NCI-H2081 (cell line): Measurements from ENCODE around the gene MICALL1.
"Not testable (repeated sequence)": the region's sequence is repeated elsewhere in the genome, so short reads cannot be mapped to it uniquely, and the experiment has no call there.

Source experiments
- DNase-seq, 2 experiments: peaks; one replicate each; lab custom pipeline; 2025; lab: John Stamatoyannopoulos, UW

The MICALL1 gene

DNA sequence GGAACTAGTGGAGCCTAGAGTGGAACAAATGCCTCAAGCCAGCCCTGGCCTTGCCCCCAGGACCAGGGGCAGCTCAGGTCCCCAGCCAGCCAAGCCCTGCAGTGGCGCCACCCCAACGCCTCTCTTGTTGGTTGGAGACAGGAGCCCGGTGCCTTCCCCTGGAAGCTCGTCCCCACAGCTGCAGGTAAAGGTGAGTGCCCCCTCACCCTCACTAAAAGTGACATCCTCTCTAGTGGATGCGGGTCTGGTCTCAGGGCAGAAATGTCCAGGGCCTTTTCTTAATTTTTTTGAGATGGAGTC, 21.5 kb downstream of the MICALL1 start:
- no peak for DNase-seq

DNA sequence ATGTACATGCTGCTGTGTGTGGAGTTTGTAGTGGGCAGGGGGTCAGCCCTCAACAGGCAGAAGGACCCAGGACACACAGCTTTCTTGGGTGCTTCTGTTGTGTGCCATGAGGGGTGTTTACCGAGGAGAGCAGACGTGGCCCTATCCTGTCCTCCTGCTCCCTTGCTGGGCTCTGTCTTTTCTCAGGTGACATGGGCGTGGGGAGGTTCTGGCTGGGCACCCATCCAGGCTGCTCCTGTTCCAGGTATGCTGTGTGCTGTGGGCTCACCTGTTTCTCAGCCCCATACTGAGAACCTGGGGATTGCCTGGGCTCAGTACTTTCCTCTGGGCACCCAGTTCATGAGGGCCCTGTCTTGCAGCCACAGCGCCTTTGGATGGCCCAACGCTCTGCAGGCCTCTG, 23.3 kb downstream of the MICALL1 start:
- DNase-seq = no peak

DNA sequence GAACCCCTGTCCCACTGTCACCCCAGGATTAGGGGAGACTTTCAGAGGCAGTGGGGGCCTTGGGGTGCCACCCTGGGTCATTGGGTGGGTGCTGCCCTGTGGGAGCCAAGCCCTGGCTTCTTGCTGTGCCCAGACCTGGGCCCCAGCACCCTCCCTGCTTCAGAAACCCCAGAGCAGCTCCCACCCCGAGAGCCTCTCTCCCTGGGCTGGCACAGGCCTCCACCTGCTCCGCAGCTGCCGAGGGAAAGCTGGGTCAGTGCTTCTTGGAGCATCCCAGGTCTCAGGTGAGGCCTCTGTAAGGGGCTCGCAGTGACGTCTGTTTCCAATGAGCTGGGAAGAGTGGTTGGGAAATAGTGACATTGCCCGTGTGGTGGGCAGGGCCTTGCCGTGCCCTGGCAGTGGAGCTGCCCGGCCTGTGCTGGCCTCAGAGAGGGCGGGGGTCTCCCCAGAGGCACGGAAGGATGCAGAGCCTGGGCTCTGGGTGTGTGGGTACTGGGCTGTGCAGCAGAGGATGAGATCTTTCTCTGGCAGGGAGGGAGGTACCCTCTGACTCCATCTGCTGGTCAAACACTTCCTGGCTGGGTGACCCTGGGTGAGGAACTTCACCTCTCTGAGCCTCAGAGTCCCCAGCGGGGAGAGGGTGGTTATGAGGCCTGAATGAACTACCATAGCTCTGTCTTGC, 24.3 kb downstream of the MICALL1 start:
- DNase-seq = no peak

DNA sequence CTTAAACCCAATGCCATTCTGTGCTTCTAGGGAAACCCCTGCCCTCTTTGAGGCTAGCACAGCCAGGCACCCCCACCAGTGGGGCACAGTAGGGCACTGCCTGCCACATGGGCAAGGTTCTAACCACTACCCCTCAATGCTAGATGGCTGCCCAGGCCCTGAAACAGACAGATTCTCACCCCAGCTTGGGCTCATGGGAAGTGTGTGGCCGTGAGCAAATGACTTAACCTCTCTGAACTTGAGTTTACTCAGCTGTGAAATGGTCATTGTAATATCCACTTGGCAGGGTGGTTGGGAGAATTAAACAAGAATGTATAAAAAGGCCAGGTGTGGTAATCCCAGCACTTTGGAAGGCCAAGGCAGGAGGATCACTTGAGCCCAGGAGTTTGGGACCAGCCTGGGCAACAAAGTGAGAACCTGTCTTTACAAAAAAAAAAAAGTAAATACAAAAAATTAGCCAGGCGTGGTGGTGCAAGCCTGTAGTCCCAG, 24.9 kb downstream of the MICALL1 start:
- no peak for DNase-seq

DNA sequence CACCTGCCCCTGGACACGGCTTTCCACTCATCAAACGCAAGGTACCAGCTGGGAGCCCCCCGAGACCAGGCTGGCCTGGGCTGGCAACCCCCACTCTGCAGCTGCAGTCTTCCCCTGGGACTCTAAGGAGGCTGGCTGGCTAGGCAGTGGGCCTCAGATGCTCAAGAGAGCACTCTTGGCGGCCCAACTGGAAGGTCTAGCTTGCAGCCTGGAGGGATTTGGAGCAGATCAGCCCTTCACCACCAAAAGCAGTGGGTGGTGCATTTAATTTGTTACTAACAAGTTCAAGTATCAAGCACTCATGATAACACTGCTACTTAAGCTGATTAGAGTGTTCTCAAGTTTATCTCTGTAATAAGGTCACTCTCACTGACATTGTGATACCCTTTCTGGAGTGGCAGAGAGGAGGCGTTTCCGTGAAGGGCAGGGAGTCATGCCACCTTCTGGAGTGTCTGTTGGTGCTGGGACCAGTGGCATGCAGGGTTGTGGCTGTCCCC, 25.8 kb downstream of the MICALL1 start:
- DNase-seq = no peak

DNA sequence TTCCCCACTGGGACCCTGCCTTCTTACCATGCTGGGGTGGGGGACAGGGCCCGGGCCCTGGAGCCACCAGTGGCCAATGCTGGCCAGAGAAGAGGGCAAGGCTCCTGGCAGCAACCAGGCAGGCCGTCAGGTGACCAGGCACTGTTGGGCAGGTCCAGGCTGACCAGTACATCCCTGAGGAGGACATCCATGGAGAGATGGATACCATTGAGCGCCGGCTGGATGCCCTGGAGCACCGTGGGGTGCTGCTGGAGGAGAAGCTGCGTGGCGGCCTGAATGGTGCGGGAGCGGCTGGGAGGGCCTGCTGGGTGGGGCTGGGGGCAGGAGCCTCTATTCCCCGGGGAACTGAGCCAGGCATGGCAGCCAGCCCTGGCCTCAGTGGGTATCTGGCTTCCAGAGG, 26.3 kb downstream of the MICALL1 start:
- DNase-seq = no peak

DNA sequence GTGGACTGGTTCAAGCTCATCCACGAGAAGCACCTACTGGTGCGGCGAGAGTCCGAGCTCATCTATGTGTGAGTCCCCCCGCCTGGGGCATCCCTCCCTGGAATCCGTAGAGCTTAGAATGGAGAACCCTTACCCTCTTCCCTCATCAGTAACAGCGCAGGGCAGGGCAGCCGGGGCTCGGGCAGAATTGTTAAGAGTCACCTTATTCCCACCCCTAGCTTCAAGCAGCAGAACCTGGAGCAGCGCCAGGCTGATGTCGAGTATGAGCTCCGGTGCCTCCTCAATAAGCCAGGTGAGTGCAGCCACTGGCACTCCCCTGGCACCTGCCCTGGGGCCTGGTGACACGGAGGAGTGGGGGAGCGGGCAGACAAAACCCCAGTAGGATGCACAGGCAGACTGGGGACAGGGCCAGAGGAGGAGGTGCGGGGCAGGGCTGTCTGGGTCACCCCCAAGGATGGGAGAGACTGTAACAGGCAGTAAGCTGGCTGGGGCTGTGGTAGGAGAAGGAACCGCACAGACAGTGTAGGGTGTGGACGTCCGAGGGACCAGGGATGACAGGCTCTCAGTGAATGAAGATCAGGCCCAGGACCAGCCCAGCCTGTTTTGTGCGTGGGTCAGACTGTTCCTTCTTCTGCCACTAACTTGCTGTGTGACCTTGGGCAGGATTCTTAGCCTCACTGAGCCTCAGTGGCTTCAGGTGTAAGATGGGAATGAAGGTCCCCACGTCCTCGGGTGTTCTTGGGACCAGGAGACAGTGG, 26.9 kb downstream of the MICALL1 start:
- DNase-seq = no peak

DNA sequence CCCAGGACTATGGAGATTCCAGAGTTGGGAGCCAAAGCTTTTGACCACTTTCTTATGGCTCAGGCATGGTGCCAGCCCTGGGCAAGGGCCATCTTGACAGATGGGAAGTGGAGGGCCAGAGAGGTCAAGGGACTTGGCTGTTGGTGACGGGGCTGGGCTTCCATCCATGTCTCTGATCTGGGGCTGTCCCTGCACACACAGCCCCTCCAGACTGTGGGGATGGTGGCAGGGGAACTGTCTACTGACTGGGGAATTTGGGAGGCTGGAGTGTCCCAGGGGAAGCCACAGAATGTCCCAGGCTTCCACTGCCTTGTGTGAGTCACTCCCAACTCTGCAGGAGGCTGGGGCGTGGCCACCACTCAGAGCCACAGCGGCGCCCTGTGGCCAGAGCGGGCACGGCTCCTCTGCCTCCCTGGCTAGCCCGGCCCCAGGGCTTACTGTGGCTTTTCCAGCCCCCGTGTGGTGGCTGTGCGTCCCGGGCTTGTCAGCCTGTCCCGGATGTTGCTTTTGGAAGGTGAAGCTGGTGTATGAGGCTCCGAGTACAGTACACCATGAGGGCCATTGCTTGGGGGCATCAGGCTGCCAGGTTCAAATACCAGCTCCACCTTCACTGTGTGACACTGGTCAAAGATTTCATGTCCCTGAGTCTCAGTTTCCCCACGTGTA, 27.7 kb downstream of the MICALL1 start:
- DNase-seq = peak; percentile 50 to 58

DNA sequence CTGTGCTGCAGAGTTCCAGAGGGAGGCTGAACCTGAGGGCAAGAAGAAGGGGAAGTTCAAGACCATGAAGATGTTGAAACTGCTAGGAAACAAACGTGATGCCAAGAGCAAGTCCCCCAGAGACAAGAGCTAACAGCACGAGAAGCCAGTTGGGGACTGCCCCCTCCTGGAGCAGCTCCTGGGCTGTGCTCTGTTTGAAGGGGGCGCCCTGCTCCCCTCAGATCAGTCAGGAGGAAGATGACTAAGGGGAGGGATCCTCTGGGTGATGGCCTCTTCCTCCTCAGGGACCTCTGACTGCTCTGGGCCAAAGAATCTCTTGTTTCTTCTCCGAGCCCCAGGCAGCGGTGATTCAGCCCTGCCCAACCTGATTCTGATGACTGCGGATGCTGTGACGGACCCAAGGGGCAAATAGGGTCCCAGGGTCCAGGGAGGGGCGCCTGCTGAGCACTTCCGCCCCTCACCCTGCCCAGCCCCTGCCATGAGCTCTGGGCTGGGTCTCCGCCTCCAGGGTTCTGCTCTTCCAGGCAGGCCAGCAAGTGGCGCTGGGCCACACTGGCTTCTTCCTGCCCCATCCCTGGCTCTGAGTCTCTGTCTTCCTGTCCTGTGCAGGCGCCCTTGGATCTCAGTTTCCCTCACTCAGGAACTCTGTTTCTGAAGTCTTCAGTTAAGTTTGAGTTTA, 34.7 kb downstream of the MICALL1 start:
- DNase-seq = no peak

DNA sequence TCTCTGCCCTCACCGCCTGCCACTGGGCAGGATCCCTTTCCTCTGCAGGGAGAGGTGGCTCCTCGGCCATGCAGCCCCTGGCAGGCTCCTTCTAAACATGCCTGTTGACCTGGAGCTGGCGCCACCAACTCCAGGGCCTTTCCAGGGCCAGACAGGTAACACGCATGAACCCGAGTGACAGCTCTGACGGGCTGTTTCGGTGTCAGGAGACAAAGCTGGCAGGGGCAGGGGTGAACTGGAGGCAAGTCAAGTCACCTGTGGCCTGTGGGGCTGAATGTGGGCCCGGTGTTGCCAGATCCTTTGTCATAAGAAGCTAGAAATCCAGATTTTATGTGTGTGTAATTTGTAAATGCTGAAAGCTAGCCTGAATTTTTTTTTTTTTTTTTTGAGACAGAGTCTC, 36.0 kb downstream of the MICALL1 start:
- no peak for DNase-seq

DNA sequence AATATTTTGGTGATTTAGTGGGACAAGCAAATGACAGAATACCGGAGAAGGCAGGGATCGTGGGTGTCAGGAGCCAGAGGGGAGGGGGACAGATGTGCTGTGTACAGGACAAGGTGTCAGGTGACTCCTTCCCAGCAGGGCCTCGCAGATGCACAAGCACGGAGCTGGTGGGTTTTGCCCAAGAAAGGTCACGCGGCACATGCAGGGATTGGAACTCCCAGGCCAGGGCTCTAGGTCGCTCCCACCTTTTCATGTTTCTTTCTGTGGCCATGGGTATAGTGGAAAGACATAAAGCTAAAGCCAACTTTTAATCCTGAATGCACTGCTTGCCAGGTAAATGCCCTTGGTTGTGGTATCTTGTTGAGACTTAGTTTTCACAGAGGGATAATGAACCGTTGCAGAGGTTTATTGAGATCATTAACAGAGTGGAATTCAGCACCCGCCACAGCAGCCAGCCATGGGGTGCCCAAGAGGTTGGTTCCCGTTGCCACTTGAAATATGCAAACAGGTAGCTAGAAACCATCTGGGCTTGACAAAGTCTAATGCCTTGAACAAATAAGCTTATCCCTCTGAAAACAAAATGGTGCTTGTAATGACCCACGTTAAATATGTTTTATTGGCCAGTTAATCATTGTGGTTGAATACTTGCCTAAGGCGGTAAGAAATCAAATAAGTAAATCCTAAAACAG, 37.2 kb downstream of the MICALL1 start:
- no peak for DNase-seq

DNA sequence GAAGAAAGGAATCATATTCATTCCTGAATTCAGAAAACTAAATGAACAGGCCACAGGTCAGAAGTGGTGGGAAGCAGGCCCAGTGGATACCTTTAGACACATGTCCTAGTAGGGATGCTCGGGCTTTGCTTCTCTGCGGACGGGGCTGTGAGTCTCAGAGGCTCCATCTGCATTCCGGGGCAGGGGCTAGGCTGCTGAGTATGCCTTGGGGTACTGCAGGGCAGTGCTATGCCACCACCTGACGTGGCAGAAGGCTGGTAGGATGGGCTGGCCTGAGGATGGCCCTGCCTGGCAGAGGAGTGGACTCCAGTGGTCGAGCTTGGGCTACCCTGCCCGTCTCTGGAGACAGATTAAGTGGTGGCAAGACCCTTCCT, 37.7 kb downstream of the MICALL1 start:
- DNase-seq = no peak

DNA sequence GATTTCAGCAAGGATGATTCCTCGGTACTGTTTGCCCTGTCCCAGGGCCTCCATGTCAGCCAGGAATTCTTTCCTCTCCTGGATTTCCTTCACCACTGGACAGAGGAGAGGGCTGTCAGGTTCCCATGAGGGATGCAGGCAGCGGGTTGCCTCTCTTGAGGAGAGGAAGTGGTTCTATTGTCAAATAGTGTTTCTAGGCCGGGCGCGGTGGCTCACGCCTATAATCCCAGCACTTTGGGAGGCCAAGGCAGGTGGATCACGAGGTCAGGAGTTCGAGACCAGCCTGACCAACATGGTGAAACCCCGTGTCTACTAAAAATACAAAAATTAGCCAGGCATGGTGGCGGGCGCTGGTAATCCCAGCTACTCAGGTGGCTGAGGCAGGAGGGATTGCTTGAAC, 38.3 kb downstream of the MICALL1 start:
- not testable (repeated sequence) for DNase-seq

DNA sequence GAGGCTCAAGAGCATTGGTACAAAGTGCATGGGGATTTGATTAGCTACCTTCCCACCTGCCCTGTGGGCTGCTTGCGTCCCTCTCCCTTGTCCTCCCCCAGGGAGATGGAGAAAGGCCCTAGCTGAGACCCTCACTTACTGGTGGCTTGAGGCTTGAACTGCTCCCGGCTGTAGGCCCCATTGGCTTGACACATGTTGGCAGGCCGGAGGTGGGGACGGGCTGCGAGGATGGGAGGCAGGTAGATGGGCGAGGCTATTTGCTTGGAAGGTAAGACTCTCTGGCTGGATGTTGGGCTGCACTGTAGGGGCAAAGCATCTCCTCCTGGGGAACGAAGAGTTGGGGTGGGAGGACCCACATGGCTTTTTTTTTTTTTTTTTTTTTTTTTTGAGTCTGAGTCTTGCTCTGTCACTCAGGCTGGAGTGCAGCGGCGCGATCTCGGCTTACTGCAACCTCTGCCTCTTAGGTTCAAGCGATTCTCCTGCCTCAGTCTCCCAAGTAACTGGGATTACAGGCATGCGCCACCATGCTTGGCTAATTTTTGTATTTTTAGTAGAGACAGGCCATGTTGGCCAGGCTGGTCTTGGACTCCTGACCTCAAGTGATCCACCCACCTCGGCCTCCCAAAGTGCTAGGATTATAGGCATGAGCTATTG, 41.2 kb downstream of the MICALL1 start:
- DNase-seq = not testable (repeated sequence)

DNA sequence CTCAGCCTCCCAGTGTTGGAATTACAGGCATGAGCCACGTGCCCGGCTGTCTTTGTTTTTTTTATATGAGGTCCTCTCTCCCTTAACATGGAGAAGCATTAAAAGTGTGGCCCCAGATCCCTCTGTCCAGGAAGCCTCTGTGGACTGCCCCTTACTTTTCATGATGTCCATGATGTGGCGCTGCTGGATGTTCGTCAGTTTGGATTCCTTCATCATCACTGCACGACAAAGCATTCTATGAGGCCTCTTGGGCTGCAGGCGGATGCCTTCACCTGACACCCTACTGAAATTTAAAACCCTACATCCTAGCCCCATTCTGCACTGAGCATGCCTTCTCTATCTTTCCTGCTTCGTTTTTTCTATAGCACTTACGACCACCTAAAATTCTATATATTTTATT, 45.2 kb downstream of the MICALL1 start:
- no peak for DNase-seq

DNA sequence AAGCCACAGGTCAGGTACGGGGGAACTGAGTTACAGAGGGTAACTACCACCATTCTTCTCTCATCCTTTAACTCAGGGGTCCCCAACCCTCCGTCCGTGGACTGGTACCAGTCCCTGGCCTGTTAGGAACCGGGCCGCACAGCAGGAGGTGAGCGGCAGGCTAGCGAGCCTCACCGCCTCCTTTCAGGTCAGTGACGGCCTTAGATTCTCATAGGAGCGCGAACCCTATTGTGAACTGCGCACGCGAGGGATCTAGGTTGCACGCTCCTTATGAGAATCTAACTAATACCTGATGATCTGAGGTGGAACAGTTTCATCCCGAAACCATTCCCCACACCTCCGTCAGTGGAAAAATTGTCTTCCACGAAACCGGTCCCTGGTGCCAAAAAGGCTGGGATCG, 46.5 kb downstream of the MICALL1 start:
- not testable (repeated sequence) for DNase-seq

DNA sequence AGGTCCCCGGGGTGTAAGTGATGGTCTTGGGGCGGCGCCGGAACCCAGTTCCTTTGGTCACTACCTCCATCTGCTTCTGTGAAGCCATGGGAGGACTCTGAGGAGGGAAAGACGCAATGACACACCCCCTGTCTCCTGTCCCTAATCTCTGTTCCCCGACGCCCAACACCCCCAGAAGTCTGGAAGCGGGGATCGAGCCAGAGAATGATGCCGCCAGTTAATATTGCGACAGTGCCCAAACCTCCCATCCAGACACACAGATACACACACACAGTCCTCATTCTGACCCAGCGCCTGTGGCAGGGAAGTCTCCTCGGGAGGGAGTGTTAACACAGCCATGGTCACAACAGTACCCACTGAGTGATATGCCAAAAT, 47.0 kb downstream of the MICALL1 start:
- DNase-seq = no peak

DNA sequence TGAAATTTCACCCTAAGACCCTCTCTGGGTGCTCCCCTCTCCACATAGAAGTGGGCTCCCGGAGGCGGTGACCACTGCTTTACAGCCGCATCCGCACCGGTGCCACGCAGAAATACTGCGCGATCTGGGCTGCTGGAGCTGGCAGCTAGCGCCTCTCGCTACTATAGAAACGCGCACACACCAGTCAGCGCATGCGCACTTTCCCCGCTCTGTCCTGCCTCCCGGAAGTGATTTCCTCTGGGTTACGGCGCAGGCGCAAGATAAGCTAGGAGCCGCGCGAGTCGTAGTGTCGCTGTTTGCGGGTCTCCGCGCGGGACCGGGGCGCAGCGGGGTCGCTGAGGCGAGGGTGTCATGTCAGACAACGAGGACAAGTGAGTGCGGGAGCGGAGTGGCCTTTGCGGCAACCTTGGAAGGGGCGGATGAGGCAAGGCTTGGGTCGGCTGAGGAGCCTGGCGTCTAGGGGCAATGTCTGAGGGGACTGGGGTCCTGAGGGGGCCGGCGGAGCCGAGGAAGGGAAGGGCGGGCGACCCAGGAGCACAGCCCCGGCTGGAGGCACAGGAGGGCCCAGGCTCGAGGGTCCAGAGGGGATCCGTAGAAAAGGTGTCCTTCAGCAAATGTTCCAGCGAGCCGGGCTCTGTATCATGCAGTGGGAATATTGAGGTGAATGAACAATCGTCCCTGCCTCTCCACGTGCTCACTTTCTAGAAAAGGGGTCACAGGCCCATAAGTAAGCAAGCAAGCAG, 47.5 kb downstream of the MICALL1 start, which contains the start of the genes C22orf23 and POLR2F:
Gene C22orf23 (minus strand): TSS at position 165 of the 743 bp plus-strand sequence. CDS start 452 bp downstream, outside the sequence.
Gene POLR2F (plus strand): TSS at position 263 of the 743 bp plus-strand sequence. CDS start 89 bp downstream, at position 352.
- peak; percentile 91 to 92 for DNase-seq

DNA sequence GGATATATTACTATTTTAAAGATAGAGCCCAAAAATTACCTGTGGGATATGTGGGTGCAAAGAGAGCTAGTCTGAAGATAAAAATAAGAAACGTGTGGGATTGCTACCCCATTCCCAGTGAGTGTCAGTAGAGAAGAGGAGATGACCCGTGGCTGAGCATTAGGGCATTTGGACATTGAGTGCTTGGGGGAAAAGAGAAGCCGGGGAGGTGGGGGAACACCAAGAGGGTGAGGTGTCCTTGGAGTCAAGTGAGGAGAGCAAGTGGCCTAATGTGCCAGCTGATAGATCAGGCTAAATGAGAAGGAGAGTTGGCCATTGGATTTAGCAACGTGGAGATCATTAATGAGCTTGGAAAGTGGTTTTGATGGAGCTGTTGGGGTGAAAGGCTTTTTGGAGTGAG, 48.6 kb downstream of the MICALL1 start:
- DNase-seq = no peak

DNA sequence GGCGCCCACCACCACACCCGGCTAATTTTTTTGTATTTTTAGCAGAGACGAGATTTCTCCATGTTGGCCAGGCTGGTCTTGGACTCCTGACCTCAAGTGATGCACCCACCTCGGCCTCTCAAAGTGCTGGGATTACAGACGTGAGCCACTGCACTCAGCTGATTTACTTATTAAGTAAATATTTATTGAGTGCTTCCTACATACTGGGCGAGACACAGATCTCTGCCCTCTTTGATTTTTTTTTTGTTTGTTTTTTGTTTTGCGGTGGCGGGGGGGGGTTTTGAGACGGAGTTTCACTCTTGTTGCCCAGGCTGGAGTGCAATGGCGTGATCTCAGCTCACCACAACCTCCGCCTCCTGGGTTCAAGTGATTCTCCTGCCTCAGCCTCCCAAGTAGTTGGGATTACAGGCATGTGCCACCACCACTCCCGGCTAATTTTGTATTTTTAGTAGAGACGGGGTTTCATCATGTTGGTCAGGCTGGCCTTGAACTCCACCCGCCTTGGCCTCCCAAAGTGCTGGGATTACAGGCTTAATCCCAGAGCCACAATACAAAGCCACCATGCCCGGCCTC, 49.8 kb downstream of the MICALL1 start:
- not testable (repeated sequence) for DNase-seq
